H1 (cell line): Measurements from ENCODE around the gene MRI1. TPM values are rescaled to one million over a fixed set of nuclear protein-coding genes. Genes with fewer than 3 reads are reported as not detected.

ENCODE experiments used
- CTCF ChIA-PET: fragments of 300-600 bp; sonication (Branson Sonifier 250); formaldehyde crosslinking; loops from one replicate; lab custom pipeline; 2021; ENCODE audit not compliant: partially characterized antibody; lab: Charles Lee
- POLR2A ChIA-PET: fragments of 300-600 bp; sonication (Branson Sonifier 250); formaldehyde crosslinking; loops from one replicate; lab custom pipeline; 2021; ENCODE audit warnings: inconsistent platforms; ENCODE audit not compliant: partially characterized antibody; lab: Charles Lee
- DNase-seq, 2 experiments: peaks; one replicate each; pipeline versions ENCODE4 v3.0.0 to v3.0.0-alpha.2; 2010 to 2022; ENCODE audit warnings: low spot score in 2 of 2, low read depth in 1 of 2, mixed read lengths in 1 of 2
- FAIRE-seq: peaks from 2 replicates; lab custom pipeline; 2011; peaks lifted over from hg19 to GRCh38; lab: Jason Lieb, UNC
- H2AFZ ChIP-seq: 2 replicates; pipeline ENCODE4 v1.8.1; 2012; ENCODE audit warnings: low read length, inconsistent platforms
- H2AK5ac ChIP-seq: 2 replicates; pipeline ENCODE4 v1.6.1; 2013; ENCODE audit warnings: low read depth, low read length
- H2BK120ac ChIP-seq: replicated peaks from 2 replicates; pipeline ENCODE3; 2013; ENCODE audit warnings: low read depth, low read length, inconsistent platforms
- H2BK12ac ChIP-seq: 2 replicates; pipeline ENCODE4 v1.6.1; 2013; ENCODE audit warnings: low read depth, low read length
- H2BK15ac ChIP-seq: 2 replicates; pipeline ENCODE4 v1.6.1; 2013; ENCODE audit warnings: low read length
- H2BK20ac ChIP-seq: 2 replicates; pipeline ENCODE4 v1.6.1; 2013; ENCODE audit warnings: low read length
- H2BK5ac ChIP-seq: 2 replicates; pipeline ENCODE4 v1.6.1; 2013; ENCODE audit warnings: low read depth, low read length
- H3K14ac ChIP-seq: 2 replicates; pipeline ENCODE4 v1.6.1; 2013; ENCODE audit warnings: inconsistent platforms; ENCODE audit not compliant: insufficient read length
- H3K18ac ChIP-seq: 2 replicates; pipeline ENCODE4 v1.6.1; 2013; ENCODE audit warnings: low read length; ENCODE audit errors: extremely low read depth
- H3K23ac ChIP-seq: 2 replicates; pipeline ENCODE4 v1.6.1; 2013; ENCODE audit warnings: inconsistent platforms; ENCODE audit not compliant: insufficient read length
- H3K23me2 ChIP-seq: 2 replicates; pipeline ENCODE4 v1.6.1; 2013; ENCODE audit warnings: low read depth, low read length
- H3K27ac ChIP-seq: 2 replicates; pipeline ENCODE4 v1.6.1; 2011; ENCODE audit warnings: low read depth, low read length, inconsistent platforms
- H3K27me3 ChIP-seq, 4 experiments: replicated peaks in 1 of 4; 1 replicate in 1 of 4; 2 replicates in 3 of 4; pipeline versions ENCODE4 v1.6.1 to v1.8.1; 2011 to 2013; ENCODE audit warnings: low read length in 3 of 4, mild to moderate bottlenecking in 3 of 4, inconsistent platforms in 2 of 4, mixed read lengths in 2 of 4, moderate library complexity in 1 of 4; ENCODE audit not compliant: control insufficient read depth in 3 of 4, insufficient read depth in 3 of 4; ENCODE audit errors: extremely low read depth in 1 of 4
- H3K36me3 ChIP-seq, 4 experiments: 2 replicates each; pipeline versions ENCODE4 v1.6.1 to v1.8.1; 2011 to 2013; ENCODE audit warnings: mild to moderate bottlenecking in 4 of 4, low read length in 3 of 4, moderate library complexity in 2 of 4, control low read depth in 1 of 4, inconsistent platforms in 1 of 4; ENCODE audit not compliant: insufficient read depth in 4 of 4, control insufficient read depth in 2 of 4
- H3K4ac ChIP-seq: replicated peaks from 2 replicates; pipeline ENCODE3; 2013; ENCODE audit warnings: low read length, low read depth, mixed read lengths, inconsistent platforms; ENCODE audit not compliant: insufficient read length
- H3K4me1 ChIP-seq, 4 experiments: replicated peaks in 1 of 4; 1 replicate in 1 of 4; 2 replicates in 3 of 4; pipeline versions ENCODE4 v1.6.1 to v1.8.1; 2011 to 2013; ENCODE audit warnings: low read length in 3 of 4, inconsistent platforms in 2 of 4, mixed read lengths in 1 of 4; ENCODE audit not compliant: insufficient read depth in 4 of 4, control insufficient read depth in 3 of 4
- H3K4me2 ChIP-seq, 2 experiments: 2 replicates each; pipeline versions ENCODE4 v1.6.1 to v1.8.1; 2011 to 2013; ENCODE audit warnings: low read depth in 2 of 2, low read length in 2 of 2, control low read depth in 1 of 2, inconsistent platforms in 1 of 2, mild to moderate bottlenecking in 1 of 2; ENCODE audit not compliant: insufficient read depth in 1 of 2
- H3K4me3 ChIP-seq, 4 experiments: fragments of 200-600, 300-600 bp in 1 of 4; sonication (generic), shearing (Covaris generic), sonication (Bioruptor Twin) in 1 of 4; 2 replicates each; pipeline versions ENCODE4 v1.5.1 to v1.8.1; 2011 to 2016; ENCODE audit warnings: low read length in 4 of 4, low read depth in 3 of 4, control low read depth in 2 of 4, inconsistent platforms in 2 of 4, mild to moderate bottlenecking in 2 of 4, mixed read lengths in 1 of 4, moderate library complexity in 1 of 4; ENCODE audit not compliant: insufficient read depth in 2 of 4; ENCODE audit errors: extremely low read depth in 1 of 4
- H3K56ac ChIP-seq: replicated peaks from 2 replicates; pipeline ENCODE3; 2013; ENCODE audit warnings: low read depth, mild to moderate bottlenecking, mixed read lengths, low read length, inconsistent platforms; ENCODE audit not compliant: insufficient read length
- H3K79me1 ChIP-seq: 2 replicates; pipeline ENCODE4 v1.6.1; 2013; ENCODE audit warnings: low read depth, low read length, control low read depth
- H3K79me2 ChIP-seq, 2 experiments: 2 replicates each; pipeline versions ENCODE4 v1.6.1 to v1.8.1; 2012 to 2013; ENCODE audit warnings: low read length in 2 of 2, mild to moderate bottlenecking in 2 of 2, inconsistent platforms in 1 of 2; ENCODE audit not compliant: insufficient read depth in 2 of 2, control insufficient read depth in 1 of 2
- H3K9ac ChIP-seq, 4 experiments: replicated peaks in 1 of 4; 1 replicate in 1 of 4; 2 replicates in 3 of 4; pipeline versions ENCODE4 v1.6.1 to v1.8.1; 2011 to 2013; ENCODE audit warnings: low read depth in 3 of 4, low read length in 3 of 4, control low read depth in 2 of 4, mild to moderate bottlenecking in 2 of 4, moderate library complexity in 2 of 4, inconsistent platforms in 1 of 4; ENCODE audit errors: extremely low read depth in 1 of 4
- H3K9me3 ChIP-seq, 2 experiments: 2 replicates each; pipeline versions ENCODE4 v1.6.1 to v1.8.1; 2012 to 2013; ENCODE audit warnings: mild to moderate bottlenecking in 2 of 2, moderate library complexity in 2 of 2, control low read depth in 1 of 2, inconsistent platforms in 1 of 2, low read depth in 1 of 2, low read length in 1 of 2, mixed read lengths in 1 of 2; ENCODE audit not compliant: insufficient read depth in 2 of 2
- H4K20me1 ChIP-seq, 2 experiments: replicated peaks in 1 of 2; 2 replicates each; pipeline versions ENCODE3 to v1.8.1; 2011 to 2013; ENCODE audit warnings: inconsistent platforms in 2 of 2, low read length in 2 of 2, mild to moderate bottlenecking in 1 of 2; ENCODE audit not compliant: insufficient read depth in 2 of 2, control insufficient read depth in 1 of 2
- H4K5ac ChIP-seq: 2 replicates; pipeline ENCODE4 v1.6.1; 2013; ENCODE audit warnings: low read length, low read depth, mixed read lengths, inconsistent platforms; ENCODE audit not compliant: insufficient read length
- H4K8ac ChIP-seq: 2 replicates; pipeline ENCODE4 v1.8.0; 2013; ENCODE audit warnings: mild to moderate bottlenecking, moderate library complexity, low read length, inconsistent platforms; ENCODE audit not compliant: insufficient read depth; ENCODE audit errors: extremely low read depth
- H4K91ac ChIP-seq: replicated peaks from 2 replicates; pipeline ENCODE3; 2013; ENCODE audit warnings: low read length, mixed read lengths, inconsistent platforms; ENCODE audit not compliant: insufficient read length
- CBX5 ChIP-seq: fragments of 300-800, 300-1000 bp; sonication (generic); IDR thresholded peaks from 2 replicates; pipeline ENCODE4 v1.7.1; 2016; ENCODE audit warnings: antibody characterized with exemption, low read length, low read depth
- EGR1 ChIP-seq: IDR thresholded peaks from 2 replicates; pipeline ENCODE4 v1.6.1; 2011; ENCODE audit warnings: low read depth, low read length, borderline replicate concordance
- PHF8 ChIP-seq: fragments of 200-600 bp; sonication (generic); conservative IDR thresholded peaks from 2 replicates; pipeline ENCODE4 v1.7.1; 2012; ENCODE audit warnings: low read depth, mild to moderate bottlenecking, inconsistent platforms, low read length, moderate library complexity
- POLR2AphosphoS5 ChIP-seq: IDR thresholded peaks from 2 replicates; pipeline ENCODE4 v1.6.1; 2011; ENCODE audit warnings: low read depth, low read length
- POU5F1 ChIP-seq: IDR thresholded peaks from 2 replicates; pipeline ENCODE4 v1.6.1; 2011; ENCODE audit warnings: low read depth, mild to moderate bottlenecking, low read length, moderate library complexity
- SRF ChIP-seq: IDR thresholded peaks from 2 replicates; pipeline ENCODE4 v1.6.1; 2011; ENCODE audit warnings: mild to moderate bottlenecking, low read depth, low read length, moderate library complexity
- TEAD4 ChIP-seq: IDR thresholded peaks from 2 replicates; pipeline ENCODE4 v1.6.1; 2012; ENCODE audit warnings: low read depth, low read length, inconsistent platforms, mixed read lengths
- ZNF274 ChIP-seq: IDR thresholded peaks from 2 replicates; pipeline ENCODE4 v1.7.0; 2012; ENCODE audit warnings: low read length, borderline replicate concordance; ENCODE audit errors: extremely low read depth
- WGBS, 2 experiments: shearing (Covaris generic) in 1 of 2; methylation state at CpG; one replicate each; pipeline versions ENCODE4 v1.1.6 to v1.1.7; 2013 to 2015; ENCODE audit warnings: low lambda C conversion rate in 2 of 2, mixed read lengths in 2 of 2, inconsistent platforms in 1 of 2, low coverage in 1 of 2, missing lambda C conversion rate in 1 of 2; ENCODE audit not compliant: insufficient replicate concordance in 2 of 2, insufficient coverage in 1 of 2, insufficient read length in 1 of 2; ENCODE audit errors: extremely low coverage in 1 of 2, missing lambda C conversion rate in 1 of 2; 5-methylcytosine and 5-hydroxymethylcytosine counted together
- polyA plus RNA-seq, 7 experiments: library from polyadenylated mRNA; depleted of rRNA in 3 of 7; stranded (reverse) in 5 of 7; unstranded in 2 of 7; fragments of >200 nt in 5 of 7; fragments of 200-250 nt in 2 of 7; gene quantifications; 1 replicate in 5 of 7; 2 replicates in 1 of 7; 4 replicates in 1 of 7; pipeline versions ENCODE4 v1.2.1 to v1.2.3, GENCODE V29; 2011 to 2013; ENCODE audit warnings: missing spikeins in 2 of 7, mixed read lengths in 2 of 7
- total RNA-seq: library from RNA; stranded (reverse); fragmentation: NEBNext Ultra II Directional; extraction: Animal tissue kit (Norgen Biotek cat#: 25700); gene quantifications from 2 replicates; pipeline ENCODE4 v1.2.1, GENCODE V29; 2021

MRI1 gene
- total and polyA plus RNA-seq, 2 of the 8 experiments (the other 6 are each of a cell fraction or from before 2014, with no cell fraction given), result 24.5 to 29.5 TPM

DNA sequence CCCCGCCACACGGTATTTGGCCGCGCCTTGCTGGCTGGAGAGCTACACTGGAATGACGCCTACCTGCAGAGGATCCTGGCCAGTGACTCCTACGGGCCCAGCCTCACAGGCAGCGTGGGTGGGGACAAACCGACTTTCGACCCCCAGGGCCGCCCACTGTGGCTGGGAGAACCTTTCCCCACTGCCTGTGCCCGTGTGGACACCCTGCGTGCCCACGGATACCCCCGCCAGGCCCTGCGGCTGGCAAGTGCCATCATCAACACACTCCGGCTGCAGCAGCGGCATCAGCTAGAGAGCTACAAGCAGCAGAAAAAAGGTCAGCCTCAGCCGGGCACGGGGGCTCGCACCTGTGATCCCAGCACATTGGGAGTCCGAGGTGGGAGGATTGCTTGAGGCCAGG, 50.2 kb downstream of the MRI1 start:
- H3K56ac ChIP-seq, result no peak overlapping the region
- H4K5ac ChIP-seq, result no peak overlapping the region
- ChIA-PET CTCF (interaction anchor here (0.6 to 3.8 kb wide), 7 partner anchors 8 to 208 kb away, joined by 3 to 20 read pairs (median 4); no protein-coding TSS in a partner anchor), POLR2A (interaction anchor here (0.6 to 7.7 kb wide), 6 partner anchors 9 to 32 kb away, joined by 3 to 55 read pairs (median 16); partner anchors contain the start of gene ZSWIM4)
- DNase-seq (no peak), FAIRE-seq (no peak)
- 95% methylated on average over 21 of the region's 21 CpGs; no CpG with 5 or more reads in 1 of the 2 experiments for WGBS, 2 experiments
- no peak overlapping the region for H3K27ac ChIP-seq
- H3K4me2 ChIP-seq, result no peak overlapping the region
- H3K4ac ChIP-seq, result no peak overlapping the region
- no peak overlapping the region for H4K91ac ChIP-seq
- H2BK15ac ChIP-seq, result no peak overlapping the region
- peaks cover 0 to 5% (median 4%) of the 10 kb centered on the region in 4 experiments; a peak in 5 of 7 replicates for H3K4me1 ChIP-seq
- H3K9me3 ChIP-seq, result no peaks in the 10 kb centered on the region
- H3K9ac ChIP-seq, result no peak overlapping the region
- H3K14ac ChIP-seq, result no peak overlapping the region
- peaks cover 0 to 2% of the 10 kb centered on the region in 2 experiments for H4K20me1 ChIP-seq
- no peaks in the 10 kb centered on the region for H3K79me2 ChIP-seq
- H3K4me3 ChIP-seq, result no peak overlapping the region
- peaks cover 2 to 30% (median 8%) of the 10 kb centered on the region in 4 experiments; a peak in 5 of 8 replicates for H3K36me3 ChIP-seq
- H2AFZ ChIP-seq, result no peak overlapping the region
- H3K23me2 ChIP-seq, result peaks cover 7% of the 10 kb centered on the region; the same call in 1 of the 2 replicates
- peaks cover 3% of the 10 kb centered on the region; the same call in 1 of the 2 replicates for H3K79me1 ChIP-seq
- H3K23ac ChIP-seq, result no peak overlapping the region
- no peak overlapping the region for H3K18ac ChIP-seq
- H2BK12ac ChIP-seq, result no peak overlapping the region
- H2BK20ac ChIP-seq, result no peak overlapping the region
- no peaks in the 10 kb centered on the region for H3K27me3 ChIP-seq
- H2AK5ac ChIP-seq, result no peak overlapping the region
- H4K8ac ChIP-seq, result 0 out of 2 replicates have a peak overlapping the region, but pooled peaks have one; percentile 3
- no peak overlapping the region for H2BK5ac ChIP-seq
- TF ChIP-seq CBX5, result no peak
- TF ChIP-seq POLR2AphosphoS5, result no peak
- TF ChIP-seq ZNF274, result no peak
- TF ChIP-seq EGR1, result no peak
- TF ChIP-seq PHF8, result no peak
- TF ChIP-seq TEAD4, result no peak
- no peak for TF ChIP-seq POU5F1
- no peak for TF ChIP-seq SRF
- H2BK120ac ChIP-seq, result no peak overlapping the region
